PC-9 (cell line): ENCODE results near the gene CLEC16A. TPM values are rescaled to one million over a fixed set of nuclear protein-coding genes. Genes with fewer than 3 reads are reported as not detected.

Source experiments
- BruUV-seq: library from RNA; stranded (reverse); fragments of 400-500 nt; replicated peaks from 2 replicates; lab custom pipeline; 2021; lab: Mats Ljungman, UMichigan
- CTCF ChIA-PET: fragments of 300-600 bp; sonication (Branson Sonifier 250); formaldehyde crosslinking; loops from one replicate; lab custom pipeline; 2022; ENCODE audit warnings: antibody characterized with exemption; lab: Charles Lee
- POLR2A ChIA-PET: fragments of 300-600 bp; sonication (Branson Sonifier 250); formaldehyde crosslinking; loops from one replicate; lab custom pipeline; 2022; ENCODE audit warnings: antibody characterized with exemption; ENCODE audit not compliant: unreplicated experiment; lab: Charles Lee
- DNase-seq, 2 experiments: peaks; one replicate each; pipeline versions ENCODE4 v3.0.0 to v3.0.0-alpha.2; 2015 to 2022; ENCODE audit warnings: mixed read lengths in 1 of 2
- H2AFZ ChIP-seq: fragments of 200-600 bp; sonication (generic); 2 replicates; pipeline ENCODE4 v1.8.1; 2017; ENCODE audit warnings: antibody characterized with exemption
- H3F3A ChIP-seq: fragments of 200-600 bp; sonication (generic); 2 replicates; pipeline ENCODE4 v1.8.1; 2017; ENCODE audit warnings: antibody characterized with exemption, mild to moderate bottlenecking, low read depth; ENCODE audit not compliant: insufficient read depth
- H3K27ac ChIP-seq: fragments of 200-600 bp; sonication (generic); 2 replicates; pipeline ENCODE4 v1.6.1; 2016; ENCODE audit warnings: mixed run types
- H3K27me3 ChIP-seq: fragments of 200-600 bp; sonication (generic); 2 replicates; pipeline ENCODE4 v1.6.1; 2016; ENCODE audit warnings: low read depth, mixed run types; ENCODE audit not compliant: insufficient read depth
- H3K36me3 ChIP-seq: fragments of 200-600 bp; sonication (generic); 2 replicates; pipeline ENCODE4 v1.6.1; 2016; ENCODE audit warnings: low read depth, mixed run types
- H3K4me1 ChIP-seq: fragments of 200-600 bp; sonication (generic); replicated peaks from 2 replicates; pipeline ENCODE4 v1.6.1; 2016; ENCODE audit warnings: mixed run types; ENCODE audit not compliant: insufficient read depth
- H3K4me2 ChIP-seq: fragments of 200-600 bp; sonication (generic); 2 replicates; pipeline ENCODE4 v1.6.1; 2017; ENCODE audit warnings: mixed run types
- H3K4me3 ChIP-seq: fragments of 200-600 bp; sonication (generic); 2 replicates; pipeline ENCODE4 v1.6.1; 2016; ENCODE audit warnings: mixed run types
- H3K79me2 ChIP-seq: fragments of 200-600 bp; sonication (generic); 2 replicates; pipeline ENCODE4 v1.6.1; 2017; ENCODE audit warnings: low read depth, mixed run types
- H3K9me2 ChIP-seq: fragments of 200-600 bp; sonication (generic); 2 replicates; pipeline ENCODE4 v1.8.1; 2017; ENCODE audit warnings: mild to moderate bottlenecking; ENCODE audit not compliant: insufficient read depth
- H3K9me3 ChIP-seq: fragments of 200-600 bp; sonication (generic); 2 replicates; pipeline ENCODE4 v1.8.1; 2016; ENCODE audit warnings: low read depth; ENCODE audit not compliant: insufficient read depth
- H4K20me1 ChIP-seq: fragments of 200-600 bp; sonication (generic); 2 replicates; pipeline ENCODE4 v1.8.1; 2017; ENCODE audit not compliant: insufficient read depth
- EZH2 ChIP-seq: fragments of 200-600 bp; sonication (generic); IDR thresholded peaks from 2 replicates; pipeline ENCODE4 v1.8.0; 2017; ENCODE audit warnings: antibody characterized with exemption, low read depth
- intact Hi-C: fragments of 100-400 bp; cut with micrococcal nuclease; formaldehyde crosslinking; loops from one replicate; pipeline ENCODE4 v1.10.0; 2022; ENCODE audit not compliant: unreplicated experiment
- total RNA-seq: library from RNA; stranded (reverse); gene quantifications from 2 replicates; pipeline ENCODE4 v1.2.3, GENCODE V29; 2021
- TF ChIP-seq, protein P1 (sequence below): fragments of 200-600 bp; sonication (generic); conservative IDR thresholded peaks from 2 replicates; pipeline ENCODE4 v1.6.1; 2017; ENCODE audit warnings: mixed run types, antibody characterized with exemption, mild to moderate bottlenecking, moderate library complexity

CLEC16A gene
- total RNA-seq, 1 experiment from 2014 or later: 34.9 TPM

- ChIA-PET CTCF (interaction anchor here (0.6 kb wide), 1 partner anchor 17 kb away, joined by 3 read pairs; no protein-coding TSS in a partner anchor), POLR2A (no interaction called here)
- no peaks in the 10 kb centered on the region for H4K20me1 ChIP-seq
- H3F3A ChIP-seq: no peaks in the 10 kb centered on the region
- TF ChIP-seq, protein P1, sequence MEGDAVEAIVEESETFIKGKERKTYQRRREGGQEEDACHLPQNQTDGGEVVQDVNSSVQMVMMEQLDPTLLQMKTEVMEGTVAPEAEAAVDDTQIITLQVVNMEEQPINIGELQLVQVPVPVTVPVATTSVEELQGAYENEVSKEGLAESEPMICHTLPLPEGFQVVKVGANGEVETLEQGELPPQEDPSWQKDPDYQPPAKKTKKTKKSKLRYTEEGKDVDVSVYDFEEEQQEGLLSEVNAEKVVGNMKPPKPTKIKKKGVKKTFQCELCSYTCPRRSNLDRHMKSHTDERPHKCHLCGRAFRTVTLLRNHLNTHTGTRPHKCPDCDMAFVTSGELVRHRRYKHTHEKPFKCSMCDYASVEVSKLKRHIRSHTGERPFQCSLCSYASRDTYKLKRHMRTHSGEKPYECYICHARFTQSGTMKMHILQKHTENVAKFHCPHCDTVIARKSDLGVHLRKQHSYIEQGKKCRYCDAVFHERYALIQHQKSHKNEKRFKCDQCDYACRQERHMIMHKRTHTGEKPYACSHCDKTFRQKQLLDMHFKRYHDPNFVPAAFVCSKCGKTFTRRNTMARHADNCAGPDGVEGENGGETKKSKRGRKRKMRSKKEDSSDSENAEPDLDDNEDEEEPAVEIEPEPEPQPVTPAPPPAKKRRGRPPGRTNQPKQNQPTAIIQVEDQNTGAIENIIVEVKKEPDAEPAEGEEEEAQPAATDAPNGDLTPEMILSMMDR: no peak
- TF ChIP-seq EZH2: no peak
- no peak overlapping the region for H2AFZ ChIP-seq
- no peak for DNase-seq
- H3K36me3 ChIP-seq: 0 out of 2 replicates have a peak, but pooled peaks cover 3% of the 10 kb centered on the region
- H3K4me2 ChIP-seq: no peak overlapping the region
- H3K9me3 ChIP-seq: no peaks in the 10 kb centered on the region; the same call in 1 of the 2 replicates
- no peak overlapping the region for H3K4me3 ChIP-seq
- H3K27ac ChIP-seq: no peak overlapping the region
- no TSS peak for BruUV-seq
- no peaks in the 10 kb centered on the region for H3K4me1 ChIP-seq
- intact Hi-C loops: no loop called here
- H3K27me3 ChIP-seq: no peaks in the 10 kb centered on the region
- no peaks in the 10 kb centered on the region for H3K9me2 ChIP-seq
- H3K79me2 ChIP-seq: no peaks in the 10 kb centered on the region
Observed at GRCh38 chr16:11023262-11024039, 79.1 kb downstream of the CLEC16A start.

DNA sequence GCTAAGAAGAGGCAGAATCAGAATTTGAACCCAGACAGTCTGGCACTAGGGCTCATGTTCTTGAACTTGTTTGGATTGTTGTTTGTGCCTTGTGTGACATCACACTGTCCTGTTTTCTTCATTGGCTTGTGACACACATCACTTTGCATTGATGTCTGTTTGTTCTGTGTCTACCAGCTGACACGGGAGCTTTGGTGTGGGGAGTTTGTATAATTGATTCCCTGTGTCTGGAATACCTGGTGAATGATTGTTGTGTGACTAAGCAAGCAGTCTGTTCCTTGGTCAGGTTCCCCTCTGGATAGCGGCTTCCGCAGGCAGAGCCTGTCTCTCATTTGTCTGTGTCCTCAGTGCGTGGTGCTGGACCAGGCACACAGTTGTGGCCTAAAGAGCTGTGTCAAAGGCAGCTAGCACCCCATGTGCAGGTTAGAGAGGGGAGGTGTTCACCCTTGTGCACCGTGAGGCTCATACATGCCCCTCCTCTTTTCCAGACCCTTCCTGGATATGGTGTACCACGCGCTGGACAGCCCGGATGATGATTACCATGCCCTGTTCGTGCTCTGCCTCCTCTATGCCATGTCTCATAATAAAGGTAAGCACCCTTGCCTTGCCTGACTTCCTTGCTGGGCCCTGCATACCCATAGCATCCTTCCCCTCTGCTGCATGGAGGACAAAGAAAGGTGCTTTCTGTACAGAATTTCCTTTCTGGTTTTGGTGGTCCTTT is 80.1 kb downstream of the CLEC16A start:
- intact Hi-C loops: no loop called here
- TF ChIP-seq, protein P1: no peak
- TF ChIP-seq EZH2: no peak
- H3K4me3 ChIP-seq: no peak overlapping the region
- no peak overlapping the region for H3K27ac ChIP-seq
- H4K20me1 ChIP-seq: no peaks in the 10 kb centered on the region
- no peak for DNase-seq
- H3K9me3 ChIP-seq: no peaks in the 10 kb centered on the region; the same call in 1 of the 2 replicates
- BruUV-seq: no TSS peak
- no peaks in the 10 kb centered on the region for H3K79me2 ChIP-seq
- H3K27me3 ChIP-seq: no peaks in the 10 kb centered on the region
- ChIA-PET CTCF (interaction anchor here (0.5 kb wide), 1 partner anchor 510 kb away, joined by 8 read pairs; no protein-coding TSS in a partner anchor), POLR2A (no interaction called here)
- H3K4me2 ChIP-seq: no peak overlapping the region
- H2AFZ ChIP-seq: no peak overlapping the region
- H3F3A ChIP-seq: no peaks in the 10 kb centered on the region
- H3K4me1 ChIP-seq: no peaks in the 10 kb centered on the region
- H3K36me3 ChIP-seq: 0 out of 2 replicates have a peak, but pooled peaks cover 8% of the 10 kb centered on the region
- H3K9me2 ChIP-seq: no peaks in the 10 kb centered on the region

- intact Hi-C loops: no loop called here
- H3K27me3 ChIP-seq: no peaks in the 10 kb centered on the region
- no TSS peak for BruUV-seq
- ChIA-PET CTCF (no interaction called here), POLR2A (no interaction called here)
- H3K79me2 ChIP-seq: no peaks in the 10 kb centered on the region
- no peaks in the 10 kb centered on the region for H3F3A ChIP-seq
- no peaks in the 10 kb centered on the region for H4K20me1 ChIP-seq
- no peaks in the 10 kb centered on the region; the same call in 1 of the 2 replicates for H3K9me3 ChIP-seq
- no peak for DNase-seq
- no peaks in the 10 kb centered on the region for H3K4me1 ChIP-seq
- 0 out of 2 replicates have a peak, but pooled peaks cover 8% of the 10 kb centered on the region for H3K36me3 ChIP-seq
- H3K4me2 ChIP-seq: no peak overlapping the region
- H2AFZ ChIP-seq: no peak overlapping the region
- no peaks in the 10 kb centered on the region for H3K9me2 ChIP-seq
- TF ChIP-seq, protein P1: no peak
- no peak for TF ChIP-seq EZH2
- H3K4me3 ChIP-seq: no peak overlapping the region
- H3K27ac ChIP-seq: no peak overlapping the region
Observed at GRCh38 chr16:11025120-11025531, 80.8 kb downstream of the CLEC16A start.
